Measurements from ENCODE around the gene IFNG-AS1.

- TF ChIP-seq CTCF (IDR thresholded peaks at IDR 0.05; ENCODE audit: low read length), result no peak
- TF ChIP-seq EZH2 (IDR thresholded peaks at IDR 0.05; ENCODE audit: borderline replicate concordance, low read length), result no peak
Observed at GRCh38 chr12:67981287-67982162, 7.7 kb upstream of the IFNG-AS1 start.

Measured in OCI-LY1 (cell line).